HG02870 (cell line): Measurements from ENCODE around the gene SGCD.

Experiments
- ATAC-seq: cut with Tn5 transposase; IDR thresholded peaks from one replicate; pipeline ENCODE4 v1.9.1; 2021; ENCODE audit warnings: mild to moderate bottlenecking, moderate library complexity; ENCODE audit not compliant: unreplicated experiment

SGCD gene

GRCh38 chr5:156498226-156498980, 171.4 kb downstream of the SGCD start:
- ATAC-seq, result no peak

GRCh38 chr5:156500755-156501154, 173.8 kb downstream of the SGCD start:
- no peak for ATAC-seq

DNA sequence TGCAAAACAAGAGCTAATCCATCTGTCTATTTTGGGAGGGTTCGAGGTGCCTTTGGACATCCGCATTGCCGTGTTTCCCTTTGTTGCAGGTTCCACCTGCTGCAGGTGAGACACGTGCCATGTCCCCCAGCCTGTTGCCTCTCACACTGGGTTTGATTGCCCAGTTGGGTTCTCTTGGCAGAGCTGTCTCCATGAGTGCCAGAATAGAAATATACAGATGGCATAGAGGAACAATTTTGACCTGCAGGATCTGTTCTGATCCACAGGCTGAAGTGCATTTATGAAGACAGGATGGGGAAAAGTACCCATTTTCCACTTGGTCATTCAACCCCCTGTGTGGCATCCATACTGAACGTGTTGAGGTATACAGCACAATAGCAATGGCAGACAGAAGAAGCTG, 178.1 kb downstream of the SGCD start:
- no peak for ATAC-seq

- ATAC-seq, result no peak
Measured at GRCh38 chr5:156513123-156513815, 186.3 kb downstream of the SGCD start.

GRCh38 chr5:156515121-156515520, 188.2 kb downstream of the SGCD start:
- ATAC-seq, result no peak

DNA sequence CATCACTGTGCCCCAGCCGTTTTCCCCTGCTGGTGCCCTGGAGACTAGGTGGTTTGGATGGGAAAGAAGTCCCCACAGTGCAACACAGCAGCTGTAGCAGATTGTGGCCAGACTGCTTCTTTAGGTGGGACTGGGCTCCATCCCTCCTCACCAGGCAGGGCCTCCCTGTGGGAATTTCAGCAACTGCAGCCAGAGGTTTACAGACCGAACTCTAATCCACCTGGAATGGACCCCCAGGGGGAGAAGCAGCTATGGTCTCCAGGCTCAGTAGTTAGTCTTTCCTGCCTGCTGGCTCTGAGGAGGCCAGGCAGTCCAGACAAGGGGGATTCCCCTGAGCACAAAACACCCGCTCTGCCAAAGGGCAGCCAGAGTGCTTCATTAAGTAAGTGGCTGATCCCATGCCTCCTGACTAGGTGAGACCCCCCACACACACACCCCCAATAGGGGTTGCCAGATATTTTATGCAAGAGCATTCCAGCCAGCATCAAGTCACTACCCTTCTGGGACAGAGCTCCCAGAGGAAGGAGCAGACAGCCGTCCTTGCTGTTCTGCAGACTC, 188.9 kb downstream of the SGCD start:
- no peak for ATAC-seq

- no peak for ATAC-seq
Measured at GRCh38 chr5:156522651-156523529, 195.9 kb downstream of the SGCD start.

GRCh38 chr5:156523607-156524006, 196.6 kb downstream of the SGCD start:
- ATAC-seq, result no peak

DNA sequence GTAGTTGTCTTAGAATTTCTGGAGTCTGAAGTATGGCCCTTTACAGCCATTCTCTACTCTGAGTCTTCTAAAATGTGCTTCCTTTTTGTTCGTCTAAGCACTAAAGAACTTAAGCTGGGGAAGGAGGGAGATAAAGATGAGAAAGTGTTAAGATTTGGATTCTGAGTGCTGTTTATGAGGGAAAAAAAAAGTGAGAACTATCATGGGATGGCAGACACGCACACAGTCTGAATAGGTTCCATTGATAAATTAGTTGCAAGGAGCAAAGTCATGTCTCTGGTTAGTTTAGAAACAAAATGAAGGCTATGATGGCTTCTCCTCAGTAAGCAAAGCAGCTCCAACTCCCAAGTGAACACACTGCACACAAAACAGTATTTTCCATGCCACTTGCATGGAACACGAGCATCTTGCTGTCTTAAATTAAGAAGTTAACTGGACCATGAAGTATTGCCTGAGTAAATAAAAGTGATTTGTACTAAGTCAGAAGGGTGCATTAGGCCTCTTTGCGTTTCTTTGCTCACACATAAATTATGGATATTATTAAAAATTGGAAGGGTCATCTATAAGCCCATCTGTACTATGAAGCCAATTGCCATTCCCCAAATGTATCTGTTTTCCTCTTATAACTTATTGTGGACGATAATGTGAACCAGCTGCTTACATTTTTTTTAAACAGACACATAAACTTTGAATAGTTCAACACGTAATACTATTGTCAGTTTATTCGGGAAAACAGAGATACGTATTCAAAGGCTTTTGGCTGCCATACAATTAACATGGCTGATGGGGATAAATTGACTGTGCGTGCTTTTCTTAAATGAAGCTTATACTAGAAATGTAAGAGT, 199.3 kb downstream of the SGCD start:
- ATAC-seq, result no peak

DNA sequence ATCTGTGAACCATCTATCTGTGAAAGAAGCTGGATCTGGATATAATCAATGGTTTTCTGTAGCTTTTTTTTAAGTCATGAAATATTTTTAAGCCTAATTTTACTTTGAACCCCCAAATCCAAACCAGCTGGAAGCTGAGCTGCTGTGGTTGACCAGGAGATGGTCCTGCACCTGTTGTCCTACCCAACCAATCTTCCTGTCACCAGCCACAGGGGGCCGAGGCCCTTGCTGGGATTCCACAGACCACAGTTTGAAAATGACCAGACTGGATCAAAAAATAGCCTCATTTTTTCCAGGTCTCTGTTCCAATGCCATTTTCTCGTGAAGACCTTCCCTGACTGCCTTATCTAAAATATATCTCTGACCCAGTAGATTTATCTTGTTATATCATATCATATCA, 200.6 kb downstream of the SGCD start:
- no peak for ATAC-seq

- ATAC-seq, result no peak
Measured at GRCh38 chr5:156528673-156529072, 201.7 kb downstream of the SGCD start.

DNA sequence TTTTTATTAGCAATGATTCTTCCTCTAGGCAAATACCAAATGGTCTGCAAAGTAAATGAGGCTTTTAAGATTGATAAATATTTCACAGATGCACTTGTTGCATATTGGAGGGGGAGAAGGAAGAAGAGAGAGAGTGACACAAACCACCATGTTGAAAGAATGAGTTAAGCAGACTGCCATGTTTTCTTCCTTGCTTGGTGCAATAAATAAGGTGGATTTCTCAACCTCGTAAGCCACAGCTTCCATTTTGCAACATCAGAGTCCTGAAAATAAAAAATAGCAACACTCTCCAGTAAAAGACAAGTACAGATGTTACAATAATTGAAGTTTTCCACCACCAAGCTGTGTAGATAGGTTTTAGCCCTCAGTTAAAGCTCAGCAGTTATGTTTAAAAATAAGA, 202.9 kb downstream of the SGCD start:
- no peak for ATAC-seq

DNA sequence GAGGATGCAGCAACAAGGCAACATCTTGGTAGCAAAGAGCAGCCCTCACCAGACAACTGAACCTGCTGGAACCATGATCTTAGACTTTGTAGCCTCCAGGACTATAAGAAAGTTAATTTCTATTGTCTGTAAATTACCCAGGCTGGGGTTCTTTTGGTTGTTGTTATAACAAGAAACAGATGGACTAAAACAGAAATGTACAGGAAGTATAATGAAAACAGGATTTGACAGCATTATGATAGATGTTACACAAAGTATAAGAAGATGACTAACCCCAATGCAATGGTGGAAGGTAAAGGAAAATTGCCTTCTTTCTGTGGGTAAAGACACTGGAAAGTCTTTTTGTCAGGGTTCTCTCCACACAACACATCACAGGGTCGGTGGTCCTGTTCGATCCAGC, 204.2 kb downstream of the SGCD start:
- ATAC-seq, result no peak

- no peak for ATAC-seq
Measured at GRCh38 chr5:156532921-156533320, 206.0 kb downstream of the SGCD start.

DNA sequence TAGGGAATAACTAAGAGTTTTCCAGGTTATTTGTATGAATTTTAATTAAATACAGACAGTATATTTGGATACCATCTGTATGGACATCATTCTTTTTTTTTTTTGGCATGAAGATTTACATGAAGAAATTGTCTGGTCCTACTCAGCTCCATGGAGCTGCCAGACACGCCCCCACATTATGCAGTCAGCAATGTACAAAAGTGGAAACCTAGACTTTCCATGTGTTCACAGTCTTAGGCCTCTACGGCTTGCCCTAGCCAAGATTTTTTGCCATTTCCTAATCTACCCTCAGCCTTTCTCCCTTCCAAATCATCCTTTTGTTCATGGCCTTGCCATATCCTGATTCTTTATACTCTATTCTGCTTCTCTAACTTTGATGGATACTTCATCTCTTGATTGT, 207.1 kb downstream of the SGCD start:
- no peak for ATAC-seq

DNA sequence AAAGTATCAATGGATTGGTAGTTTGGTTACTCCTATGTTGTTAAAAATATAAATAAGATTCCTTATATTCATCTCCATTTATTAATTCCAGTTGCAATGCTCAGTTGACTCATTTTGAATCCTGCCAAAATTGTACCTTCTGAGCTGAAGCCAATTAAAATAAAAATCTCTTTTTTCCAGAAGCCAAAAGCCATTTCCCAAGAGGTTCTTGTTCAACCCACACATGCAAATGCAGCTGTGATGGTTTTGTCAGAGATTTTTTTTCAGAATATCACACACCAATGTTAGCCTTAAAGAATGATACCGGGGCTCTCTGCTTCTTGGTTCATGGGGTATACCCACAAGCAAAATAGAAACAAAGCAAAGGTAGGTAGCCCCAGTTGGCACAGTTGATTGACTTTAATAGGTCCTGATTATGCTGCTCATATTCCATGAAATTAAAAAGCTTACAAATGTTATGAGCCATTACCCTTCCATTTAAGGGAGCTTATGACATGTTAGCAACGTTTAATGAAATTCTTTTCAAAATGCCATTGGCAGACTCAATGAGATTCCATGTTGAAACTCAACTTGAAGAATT, 208.0 kb downstream of the SGCD start:
- no peak for ATAC-seq

- no peak for ATAC-seq
Measured at GRCh38 chr5:156540491-156540890, 213.5 kb downstream of the SGCD start.

GRCh38 chr5:156541582-156541981, 214.6 kb downstream of the SGCD start:
- ATAC-seq, result no peak

DNA sequence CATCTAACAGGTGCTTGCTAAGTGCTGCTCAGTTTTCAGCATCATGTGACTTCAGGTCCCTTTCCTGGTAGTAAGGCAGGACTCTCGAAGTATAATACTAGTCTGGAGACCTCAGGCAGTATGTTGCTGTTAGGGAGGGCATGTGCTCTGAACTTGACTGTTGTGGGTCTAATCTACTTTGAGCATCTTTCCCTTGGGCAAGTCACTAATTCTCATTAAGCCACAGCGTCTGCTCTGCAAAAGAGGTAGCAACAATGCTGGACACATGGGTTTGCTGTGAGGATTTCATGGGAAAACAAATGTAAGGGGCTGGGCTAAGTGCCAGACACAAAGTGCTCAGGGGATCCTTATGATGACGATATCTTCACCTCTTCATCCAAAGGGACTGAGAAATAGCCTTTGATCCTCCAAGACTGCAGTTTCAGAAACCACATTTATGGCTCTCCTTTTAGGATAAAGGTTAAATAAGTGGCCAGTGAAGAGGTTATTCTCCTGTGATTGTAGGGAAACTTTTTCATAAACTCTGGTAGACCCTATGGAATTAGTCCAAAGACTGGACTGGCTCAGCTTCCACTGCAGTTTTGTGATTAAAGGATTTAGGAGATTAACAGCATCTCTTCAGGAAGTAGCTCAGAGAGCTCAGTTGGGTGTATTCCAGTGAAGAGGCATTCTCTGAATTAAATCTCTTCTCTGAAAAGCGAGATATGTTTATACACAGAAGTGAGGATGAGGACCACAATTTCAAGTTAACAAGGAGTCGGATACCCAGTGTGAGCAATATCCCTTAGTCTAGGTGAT, 216.6 kb downstream of the SGCD start:
- no peak for ATAC-seq
